K562 (cell line): ENCODE results near the gene CEACAM21. TPM values are rescaled to one million over a fixed set of nuclear protein-coding genes. Genes with fewer than 3 reads are reported as not detected.

Source experiments
- ATAC-seq: fragments of 200-7000 bp; cut with Tn5 transposase; 3 replicates; pipeline ENCODE4 v1.9.1; 2020; ENCODE audit warnings: moderate library complexity
- BruUV-seq: library from RNA; stranded (reverse); fragments of 400-500 nt; replicated peaks from 2 replicates; lab custom pipeline; 2021; lab: Mats Ljungman, UMichigan
- CTCF ChIA-PET: fragments of 300-600 bp; formaldehyde crosslinking; extraction: SDS; loops from one replicate; lab custom pipeline; 2021; ENCODE audit warnings: low intra/inter-chr PET ratio; lab: Yijun Ruan, JAX
- POLR2A ChIA-PET: fragments of 300-600, 350-650 bp; sonication (Branson Sonifier 250); formaldehyde crosslinking; extraction: SDS; loops from one replicate; lab custom pipeline; 2021; ENCODE audit warnings: antibody characterized with exemption, inconsistent platforms; lab: Yijun Ruan, JAX
- DNase-seq, 4 experiments: peaks; one replicate each; pipeline versions ENCODE4 v3.0.0 to v3.0.0-alpha.2; 2011 to 2018; ENCODE audit warnings: low spot score in 3 of 4, mixed read lengths in 3 of 4; ENCODE audit errors: extremely low read depth in 1 of 4
- FAIRE-seq: peaks from 2 replicates; lab custom pipeline; 2011; peaks lifted over from hg19 to GRCh38; lab: Jason Lieb, UNC
- H2AFZ ChIP-seq: 2 replicates; pipeline ENCODE4 v1.6.0; 2011; ENCODE audit warnings: low read depth, low read length, control low read depth, inconsistent platforms
- H3K27ac ChIP-seq: fragments of 200-600 bp; 3 replicates; pipeline ENCODE4 v1.8.0; 2011; ENCODE audit warnings: low read depth, mild to moderate bottlenecking, control low read depth, inconsistent platforms, low read length, moderate library complexity, mixed read lengths; ENCODE audit errors: extremely low read depth
- H3K27me3 ChIP-seq, 2 experiments: fragments of 300-600 bp in 1 of 2; 2 replicates in 1 of 2; 3 replicates in 1 of 2; pipeline versions ENCODE4 v1.6.0 to v1.8.0; 2011; ENCODE audit warnings: inconsistent platforms in 2 of 2, low read length in 2 of 2, mild to moderate bottlenecking in 1 of 2, mixed read lengths in 1 of 2, moderate library complexity in 1 of 2; ENCODE audit not compliant: control insufficient read depth in 2 of 2, insufficient read depth in 2 of 2
- H3K36me3 ChIP-seq: fragments of 300-600 bp; 3 replicates; pipeline ENCODE4 v1.8.0; 2011; ENCODE audit warnings: mild to moderate bottlenecking, low read length, inconsistent platforms; ENCODE audit not compliant: control insufficient read depth, insufficient read depth
- H3K4me1 ChIP-seq, 2 experiments: fragments of 200-600 bp in 1 of 2; replicated peaks in 1 of 2; 2 replicates in 1 of 2; 3 replicates in 1 of 2; pipeline versions ENCODE4 v1.5.1 to v1.8.0; 2011; ENCODE audit warnings: inconsistent platforms in 2 of 2, low read length in 2 of 2, mild to moderate bottlenecking in 1 of 2, mixed read lengths in 1 of 2, moderate library complexity in 1 of 2; ENCODE audit not compliant: control insufficient read depth in 2 of 2, insufficient read depth in 2 of 2
- H3K4me2 ChIP-seq: 2 replicates; pipeline ENCODE4 v1.6.1; 2011; ENCODE audit warnings: low read length, control low read depth, inconsistent platforms, mixed read lengths; ENCODE audit not compliant: insufficient read depth
- H3K4me3 ChIP-seq: fragments of 200-600 bp; sonication (generic), shearing (Covaris generic); 2 replicates; pipeline ENCODE4 v1.5.1; 2016; ENCODE audit warnings: control low read depth, inconsistent platforms
- H3K79me2 ChIP-seq: fragments of 200-600 bp; 3 replicates; pipeline ENCODE4 v1.8.0; 2011; ENCODE audit warnings: low read length, inconsistent platforms; ENCODE audit not compliant: control insufficient read depth, insufficient read depth
- H3K9ac ChIP-seq, 2 experiments: 2 replicates each; pipeline versions ENCODE4 v1.6.0 to v1.6.1; 2011; ENCODE audit warnings: low read depth in 2 of 2, low read length in 2 of 2, control low read depth in 1 of 2, inconsistent platforms in 1 of 2, mild to moderate bottlenecking in 1 of 2, mixed read lengths in 1 of 2; ENCODE audit not compliant: insufficient read depth in 1 of 2
- H3K9me1 ChIP-seq: one replicate; pipeline ENCODE4 v1.6.0; 2011; ENCODE audit warnings: inconsistent platforms, mild to moderate bottlenecking, low read length, moderate library complexity; ENCODE audit not compliant: control insufficient read depth, insufficient read depth
- H3K9me3 ChIP-seq: replicated peaks from 2 replicates; pipeline ENCODE4 v1.5.1; 2011; ENCODE audit warnings: low read depth, low read length, inconsistent platforms; ENCODE audit not compliant: control insufficient read depth, insufficient read depth
- H4K20me1 ChIP-seq: replicated peaks from 2 replicates; pipeline ENCODE4 v1.6.1; 2011; ENCODE audit warnings: low read length, inconsistent platforms, mixed read lengths; ENCODE audit not compliant: control insufficient read depth, insufficient read depth
- CEBPB ChIP-seq: fragments of 450-650 bp; IDR thresholded peaks from 2 replicates; pipeline ENCODE4 v1.6.1; 2016; ENCODE audit warnings: missing genetic modification characterization, missing compliant biosample characterization
- EHMT2 ChIP-seq: fragments of 450-650 bp; IDR thresholded peaks from 2 replicates; pipeline ENCODE4 v1.6.1; 2018; ENCODE audit warnings: antibody characterized with exemption
- HDAC2 ChIP-seq: fragments of 450-650 bp; IDR thresholded peaks from 2 replicates; pipeline ENCODE4 v1.6.1; 2016; ENCODE audit warnings: mild to moderate bottlenecking
- HLTF ChIP-seq: fragments of 450-650 bp; IDR thresholded peaks from 2 replicates; pipeline ENCODE4 v1.6.1; 2016
- KAT7 ChIP-seq: sonication (generic); formaldehyde crosslinking; IDR thresholded peaks from 2 replicates; pipeline ENCODE4 v1.8.0; 2022; ENCODE audit warnings: missing genetic modification reagents, mild to moderate bottlenecking, borderline replicate concordance
- MYC ChIP-seq, 2 experiments: fragments of 250-450 bp in 1 of 2; sonication (Bioruptor Pico) in 1 of 2; IDR thresholded peaks; 2 replicates each; pipeline versions ENCODE4 v1.5.1 to v1.6.1; 2012 to 2021; ENCODE audit warnings: low read depth in 2 of 2, borderline replicate concordance in 1 of 2, improper control_type of control experiment in 1 of 2, low read length in 1 of 2, mild to moderate bottlenecking in 1 of 2, moderate library complexity in 1 of 2
- SNIP1 ChIP-seq: fragments of 450-650 bp; IDR thresholded peaks from 2 replicates; pipeline ENCODE4 v1.7.1; 2017; ENCODE audit warnings: low read depth, mild to moderate bottlenecking
- SREBF2 ChIP-seq: sonication (generic); formaldehyde crosslinking; IDR thresholded peaks from 2 replicates; pipeline ENCODE4 v1.4.0; 2020; ENCODE audit warnings: mild to moderate bottlenecking, missing genetic modification reagents
- WGBS: fragments of 100-300 bp; shearing (Covaris generic); methylation state at CpG from one replicate; pipeline ENCODE4 v1.1.6; 2016; ENCODE audit warnings: low coverage, mixed read lengths; ENCODE audit not compliant: insufficient coverage; ENCODE audit errors: missing lambda C conversion rate; 5-methylcytosine and 5-hydroxymethylcytosine counted together
- in situ Hi-C: fragments of 300-500 bp; cut with MboI; formaldehyde crosslinking; loops from 4 replicates; pipeline ENCODE4 v1.15.0; 2018; ENCODE audit warnings: inconsistent platforms, mixed read lengths
- intact Hi-C: fragments of 100-400 bp; cut with micrococcal nuclease; formaldehyde crosslinking; loops from 2 replicates; pipeline ENCODE4 v1.14.2; 2022
- polyA plus RNA-seq, 8 experiments: library from polyadenylated mRNA; depleted of rRNA in 4 of 8; stranded (reverse) in 5 of 8; unstranded in 3 of 8; fragments of >200 nt; fragmentation: Nextera tagmentation in 2 of 8; fragmentation: Illumina TruSeq in 1 of 8; extraction: Ambion mirVana in 2 of 8; extraction: Trizol in 1 of 8; gene quantifications; 2 replicates each; pipeline versions ENCODE4 v1.2.1 to v1.2.3, GENCODE V29; 2011 to 2014; ENCODE audit warnings: inconsistent platforms in 1 of 8, missing spikeins in 1 of 8
- total RNA-seq, 7 experiments: library from RNA; depleted of rRNA in 6 of 7; stranded (reverse); fragments of >200 nt in 6 of 7; fragmentation: Illumina TruSeq in 2 of 7; extraction: Trizol in 2 of 7; gene quantifications; 2 replicates each; pipeline versions ENCODE4 v1.2.1 to v1.2.3, GENCODE V29; 2011 to 2021; ENCODE audit warnings: low replicate concordance in 1 of 7
- TF ChIP-seq, protein P1 (sequence below): sonication (generic); formaldehyde crosslinking; IDR thresholded peaks from 2 replicates; pipeline ENCODE4 v1.8.0; 2022; ENCODE audit warnings: mild to moderate bottlenecking, missing genetic modification reagents
- TF ChIP-seq, protein P2 (sequence below): fragments of 450-650 bp; IDR thresholded peaks from 2 replicates; pipeline ENCODE4 v1.6.1; 2016; ENCODE audit warnings: low read depth
- TF ChIP-seq, protein P3 (sequence below): fragments of 450-650 bp; formaldehyde crosslinking; IDR thresholded peaks from 2 replicates; pipeline ENCODE4 v1.4.0; 2020; ENCODE audit warnings: mild to moderate bottlenecking, mixed read lengths

CEACAM21 gene
- total and polyA plus RNA-seq, 9 of the 15 experiments (the other 6 are each of a cell fraction or from before 2014, with no cell fraction given), result 0.06 to 0.40 (median 0.18) TPM; not detected in 1

DNA sequence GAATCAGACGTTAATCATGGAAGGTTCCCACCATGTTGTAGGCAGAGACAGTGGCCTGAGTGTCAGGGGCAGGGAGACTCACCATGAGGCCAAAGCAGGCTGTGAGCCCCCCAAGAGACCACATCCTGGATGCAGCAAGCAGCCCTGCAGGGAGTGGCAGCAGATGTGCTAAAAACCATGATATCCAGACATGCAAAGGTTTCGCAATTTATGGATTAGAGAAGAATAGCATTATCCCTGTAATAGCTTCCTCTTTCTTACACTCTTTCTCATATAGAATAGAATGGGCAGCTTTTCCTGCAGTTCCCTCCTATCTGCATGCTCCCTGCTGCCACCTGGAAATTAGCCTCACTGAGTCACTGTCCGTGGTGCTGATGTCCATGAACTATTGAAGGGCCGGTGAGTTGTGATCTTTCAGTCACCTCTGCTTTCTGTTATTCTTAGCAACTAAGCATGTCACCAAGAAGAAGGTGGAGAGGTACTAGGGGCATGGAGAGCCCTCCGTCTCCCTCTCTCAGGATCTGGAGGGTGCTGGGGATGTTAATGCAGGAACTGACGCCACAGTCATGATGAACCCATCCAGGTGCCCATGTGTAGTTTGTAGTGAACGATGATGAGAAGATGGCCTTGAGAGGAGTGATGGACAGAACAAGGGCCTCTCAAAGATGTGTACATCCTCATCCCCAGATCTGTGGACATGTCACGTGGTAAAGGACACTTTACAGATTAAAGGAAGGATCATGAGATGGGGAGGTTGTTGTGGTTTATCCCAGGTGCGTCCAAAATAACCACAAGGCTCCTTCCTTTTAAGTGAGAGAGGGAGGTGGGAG lies 41.0 kb downstream of the CEACAM21 start:
- peaks cover 6% of the 10 kb centered on the region; the same call in 1 of the 2 replicates for H4K20me1 ChIP-seq
- H3K27ac ChIP-seq, result no peak overlapping the region
- H3K9ac ChIP-seq, result no peak overlapping the region
- DNase-seq (peak in 2 of 4 experiments; percentile 23 to 31), ATAC-seq (peak; percentile 40; the same call in 1 of the 3 replicates), FAIRE-seq (no peak)
- H2AFZ ChIP-seq, result no peak overlapping the region
- H3K4me3 ChIP-seq, result no peak overlapping the region
- no peaks in the 10 kb centered on the region for H3K79me2 ChIP-seq
- POLR2A ChIA-PET, result no interaction called here
- no peaks in the 10 kb centered on the region for H3K36me3 ChIP-seq
- H3K9me3 ChIP-seq, result no peaks in the 10 kb centered on the region
- intact Hi-C loops (no loop called here), in situ Hi-C loops (no loop called here)
- WGBS, result 2% methylated on average over 9 of the region's 9 CpGs
- peaks cover 0 to 4% of the 10 kb centered on the region in 2 experiments; a peak in 2 of 5 replicates for H3K27me3 ChIP-seq
- H3K9me1 ChIP-seq, result peaks cover 3% of the 10 kb centered on the region
- CTCF ChIA-PET, result no interaction called here
- H3K4me1 ChIP-seq, result no peaks in the 10 kb centered on the region
- BruUV-seq, result no TSS peak
- no peak overlapping the region for H3K4me2 ChIP-seq
- TF ChIP-seq EHMT2, result peak; percentile 95
- TF ChIP-seq, protein P1, sequence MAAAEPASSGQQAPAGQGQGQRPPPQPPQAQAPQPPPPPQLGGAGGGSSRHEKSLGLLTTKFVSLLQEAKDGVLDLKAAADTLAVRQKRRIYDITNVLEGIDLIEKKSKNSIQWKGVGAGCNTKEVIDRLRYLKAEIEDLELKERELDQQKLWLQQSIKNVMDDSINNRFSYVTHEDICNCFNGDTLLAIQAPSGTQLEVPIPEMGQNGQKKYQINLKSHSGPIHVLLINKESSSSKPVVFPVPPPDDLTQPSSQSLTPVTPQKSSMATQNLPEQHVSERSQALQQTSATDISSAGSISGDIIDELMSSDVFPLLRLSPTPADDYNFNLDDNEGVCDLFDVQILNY, result no peak
- no peak for TF ChIP-seq SNIP1
- no peak for TF ChIP-seq SREBF2 (CRISPR knock-in tag)
- no peak for TF ChIP-seq HDAC2
- TF ChIP-seq, protein P2, sequence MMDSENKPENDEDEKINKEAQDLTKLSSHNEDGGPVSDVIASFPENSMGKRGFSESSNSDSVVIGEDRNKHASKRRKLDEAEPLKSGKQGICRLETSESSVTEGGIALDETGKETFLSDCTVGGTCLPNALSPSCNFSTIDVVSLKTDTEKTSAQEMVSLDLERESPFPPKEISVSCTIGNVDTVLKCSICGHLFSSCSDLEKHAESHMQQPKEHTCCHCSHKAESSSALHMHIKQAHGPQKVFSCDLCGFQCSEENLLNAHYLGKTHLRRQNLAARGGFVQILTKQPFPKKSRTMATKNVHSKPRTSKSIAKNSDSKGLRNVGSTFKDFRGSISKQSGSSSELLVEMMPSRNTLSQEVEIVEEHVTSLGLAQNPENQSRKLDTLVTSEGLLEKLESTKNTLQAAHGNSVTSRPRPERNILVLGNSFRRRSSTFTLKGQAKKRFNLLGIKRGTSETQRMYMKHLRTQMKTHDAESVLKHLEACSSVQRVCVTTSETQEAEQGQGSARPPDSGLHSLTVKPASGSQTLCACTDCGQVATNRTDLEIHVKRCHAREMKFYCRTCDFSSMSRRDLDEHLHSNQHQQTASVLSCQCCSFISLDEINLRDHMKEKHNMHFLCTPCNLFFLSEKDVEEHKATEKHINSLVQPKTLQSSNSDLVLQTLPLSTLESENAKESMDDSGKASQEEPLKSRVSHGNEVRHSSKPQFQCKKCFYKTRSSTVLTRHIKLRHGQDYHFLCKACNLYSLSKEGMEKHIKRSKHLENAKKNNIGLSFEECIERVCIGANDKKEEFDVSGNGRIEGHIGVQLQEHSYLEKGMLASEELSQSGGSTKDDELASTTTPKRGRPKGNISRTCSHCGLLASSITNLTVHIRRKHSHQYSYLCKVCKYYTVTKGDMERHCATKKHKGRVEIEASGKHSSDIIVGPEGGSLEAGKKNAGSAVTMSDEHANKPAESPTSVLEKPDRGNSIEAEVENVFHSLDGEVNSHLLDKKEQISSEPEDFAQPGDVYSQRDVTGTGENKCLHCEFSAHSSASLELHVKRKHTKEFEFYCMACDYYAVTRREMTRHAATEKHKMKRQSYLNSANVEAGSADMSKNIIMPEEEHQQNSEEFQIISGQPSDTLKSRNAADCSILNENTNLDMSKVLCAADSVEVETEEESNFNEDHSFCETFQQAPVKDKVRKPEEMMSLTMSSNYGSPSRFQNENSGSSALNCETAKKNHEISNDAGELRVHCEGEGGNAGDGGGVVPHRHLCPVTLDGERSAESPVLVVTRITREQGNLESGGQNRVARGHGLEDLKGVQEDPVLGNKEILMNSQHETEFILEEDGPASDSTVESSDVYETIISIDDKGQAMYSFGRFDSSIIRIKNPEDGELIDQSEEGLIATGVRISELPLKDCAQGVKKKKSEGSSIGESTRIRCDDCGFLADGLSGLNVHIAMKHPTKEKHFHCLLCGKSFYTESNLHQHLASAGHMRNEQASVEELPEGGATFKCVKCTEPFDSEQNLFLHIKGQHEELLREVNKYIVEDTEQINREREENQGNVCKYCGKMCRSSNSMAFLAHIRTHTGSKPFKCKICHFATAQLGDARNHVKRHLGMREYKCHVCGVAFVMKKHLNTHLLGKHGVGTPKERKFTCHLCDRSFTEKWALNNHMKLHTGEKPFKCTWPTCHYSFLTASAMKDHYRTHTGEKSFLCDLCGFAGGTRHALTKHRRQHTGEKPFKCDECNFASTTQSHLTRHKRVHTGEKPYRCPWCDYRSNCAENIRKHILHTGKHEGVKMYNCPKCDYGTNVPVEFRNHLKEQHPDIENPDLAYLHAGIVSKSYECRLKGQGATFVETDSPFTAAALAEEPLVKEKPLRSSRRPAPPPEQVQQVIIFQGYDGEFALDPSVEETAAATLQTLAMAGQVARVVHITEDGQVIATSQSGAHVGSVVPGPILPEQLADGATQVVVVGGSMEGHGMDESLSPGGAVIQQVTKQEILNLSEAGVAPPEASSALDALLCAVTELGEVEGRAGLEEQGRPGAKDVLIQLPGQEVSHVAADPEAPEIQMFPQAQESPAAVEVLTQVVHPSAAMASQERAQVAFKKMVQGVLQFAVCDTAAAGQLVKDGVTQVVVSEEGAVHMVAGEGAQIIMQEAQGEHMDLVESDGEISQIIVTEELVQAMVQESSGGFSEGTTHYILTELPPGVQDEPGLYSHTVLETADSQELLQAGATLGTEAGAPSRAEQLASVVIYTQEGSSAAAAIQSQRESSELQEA, result no peak
- 0 out of 2 replicates have a peak, but pooled peaks have one; percentile 14 for TF ChIP-seq CEBPB (tag)
- TF ChIP-seq MYC (IDR thresholded peaks at IDR 0.05; ENCODE audit: low read depth, low read length), result no peak
- no peak for TF ChIP-seq MYC (CRISPR knock-in tag; IDR thresholded peaks at IDR 0.05; ENCODE audit: borderline replicate concordance, low read depth)
- TF ChIP-seq KAT7 (CRISPR knock-in tag), result no peak
- TF ChIP-seq, protein P3, sequence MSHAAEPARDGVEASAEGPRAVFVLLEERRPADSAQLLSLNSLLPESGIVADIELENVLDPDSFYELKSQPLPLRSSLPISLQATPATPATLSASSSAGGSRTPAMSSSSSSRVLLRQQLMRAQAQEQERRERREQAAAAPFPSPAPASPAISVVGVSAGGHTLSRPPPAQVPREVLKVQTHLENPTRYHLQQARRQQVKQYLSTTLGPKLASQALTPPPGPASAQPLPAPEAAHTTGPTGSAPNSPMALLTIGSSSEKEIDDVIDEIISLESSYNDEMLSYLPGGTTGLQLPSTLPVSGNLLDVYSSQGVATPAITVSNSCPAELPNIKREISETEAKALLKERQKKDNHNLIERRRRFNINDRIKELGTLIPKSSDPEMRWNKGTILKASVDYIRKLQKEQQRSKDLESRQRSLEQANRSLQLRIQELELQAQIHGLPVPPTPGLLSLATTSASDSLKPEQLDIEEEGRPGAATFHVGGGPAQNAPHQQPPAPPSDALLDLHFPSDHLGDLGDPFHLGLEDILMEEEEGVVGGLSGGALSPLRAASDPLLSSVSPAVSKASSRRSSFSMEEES (CRISPR knock-in tag), result peak; percentile 60
- no peak for TF ChIP-seq HLTF
